GM12891 (cell line): ENCODE results near the gene RPS6KA6. TPM values are rescaled to one million over a fixed set of nuclear protein-coding genes. Genes with fewer than 3 reads are reported as not detected.

Experiments used
- DNase-seq: peaks from one replicate; pipeline ENCODE4 v3.0.0; 2011; ENCODE audit warnings: low spot score; ENCODE audit not compliant: insufficient read length
- FAIRE-seq: peaks from 2 replicates; lab custom pipeline; 2011; peaks lifted over from hg19 to GRCh38; lab: Jason Lieb, UNC
- PAX5 ChIP-seq: IDR thresholded peaks from 2 replicates; pipeline ENCODE4 v1.6.1; 2011; ENCODE audit warnings: low read length, moderate library complexity, mild to moderate bottlenecking; ENCODE audit not compliant: insufficient read depth, severe bottlenecking
- POLR2A ChIP-seq: IDR thresholded peaks from 2 replicates; pipeline ENCODE4 v1.6.1; 2011; ENCODE audit warnings: low read depth, low read length, control low read depth
- POLR2AphosphoS5 ChIP-seq: IDR thresholded peaks from 2 replicates; pipeline ENCODE4 v1.6.1; 2011; ENCODE audit warnings: low read depth, low read length, control low read depth
- POU2F2 ChIP-seq: IDR thresholded peaks from 2 replicates; pipeline ENCODE4 v1.6.1; 2011; ENCODE audit warnings: low read depth, mild to moderate bottlenecking, control low read depth, low read length, moderate library complexity
- SPI1 ChIP-seq: IDR thresholded peaks from 2 replicates; pipeline ENCODE4 v1.6.1; 2011; ENCODE audit warnings: low read depth, low read length, control low read depth
- TAF1 ChIP-seq: IDR thresholded peaks from 2 replicates; pipeline ENCODE4 v1.6.1; 2011; ENCODE audit warnings: low read depth, low read length, control low read depth
- polyA plus RNA-seq: library from polyadenylated mRNA; unstranded; fragments of >200 nt; gene quantifications from one replicate; pipeline ENCODE4 v1.2.1, GENCODE V29; 2012; ENCODE audit warnings: low read depth, missing spikeins, inconsistent platforms; ENCODE audit not compliant: missing spikeins

Gene RPS6KA6
- not detected for polyA plus RNA-seq

- no peak for TF ChIP-seq SPI1
- no peak for TF ChIP-seq POLR2AphosphoS5
- no peak for TF ChIP-seq POU2F2
- TF ChIP-seq POLR2A = no peak
- no peak for TF ChIP-seq TAF1
- TF ChIP-seq PAX5 = no peak
- peak; percentile 1 for DNase-seq
Observed at GRCh38 chrX:84187533-84188319, at the start of gene RPS6KA6. Gene RPS6KA6, minus strand, starts transcription at chrX:84188199. Its CDS starts 300 bp downstream, at chrX:84187899.

GRCh38 chrX:84224741-84225140 lies 36.7 kb upstream of the RPS6KA6 start:
- FAIRE-seq = no peak
- TF ChIP-seq TAF1 (no peak), POLR2A (no peak), SPI1 (no peak), POU2F2 (no peak), PAX5 (no peak), POLR2AphosphoS5 (no peak)
- DNase-seq = no peak

More at GRCh38 chrX:84187533-84188319, at the start of gene RPS6KA6:
- FAIRE-seq = no peak

- FAIRE-seq = no peak
- no peak for DNase-seq
- TF ChIP-seq POLR2A (no peak), PAX5 (no peak), TAF1 (no peak), POLR2AphosphoS5 (no peak), SPI1 (no peak), POU2F2 (no peak)
Observed at GRCh38 chrX:84223261-84223660, 35.3 kb upstream of the RPS6KA6 start.

GRCh38 chrX:84221181-84221580 lies 33.2 kb upstream of the RPS6KA6 start:
- DNase-seq = no peak
- TF ChIP-seq SPI1 = no peak
- TF ChIP-seq PAX5 = no peak
- no peak for TF ChIP-seq POLR2A
- no peak for TF ChIP-seq TAF1
- TF ChIP-seq POU2F2 = no peak
- TF ChIP-seq POLR2AphosphoS5 = no peak
- FAIRE-seq = no peak

- no peak for DNase-seq
- TF ChIP-seq PAX5 (no peak), POLR2A (no peak), SPI1 (no peak), TAF1 (no peak), POLR2AphosphoS5 (no peak), POU2F2 (no peak)
Observed at GRCh38 chrX:84219551-84219950, 31.6 kb upstream of the RPS6KA6 start.

GRCh38 chrX:84218726-84219125 lies 30.7 kb upstream of the RPS6KA6 start:
- FAIRE-seq (no peak), DNase-seq (no peak)
- TF ChIP-seq TAF1 (no peak), POLR2AphosphoS5 (no peak), POU2F2 (no peak), PAX5 (no peak), SPI1 (no peak), POLR2A (no peak)

More at GRCh38 chrX:84219551-84219950, 31.6 kb upstream of the RPS6KA6 start:
- FAIRE-seq = no peak

GRCh38 chrX:84216881-84217280 lies 28.9 kb upstream of the RPS6KA6 start:
- TF ChIP-seq POLR2AphosphoS5 = no peak
- no peak for TF ChIP-seq SPI1
- TF ChIP-seq POU2F2 = no peak
- TF ChIP-seq TAF1 = no peak
- no peak for TF ChIP-seq PAX5
- no peak for TF ChIP-seq POLR2A
- no peak for FAIRE-seq
- DNase-seq = no peak

GRCh38 chrX:84216406-84216805 lies 28.4 kb upstream of the RPS6KA6 start:
- TF ChIP-seq POLR2A (no peak), PAX5 (no peak), SPI1 (no peak), TAF1 (no peak), POU2F2 (no peak), POLR2AphosphoS5 (no peak)
- DNase-seq (no peak), FAIRE-seq (no peak)

- FAIRE-seq = no peak
- TF ChIP-seq POU2F2 (no peak), POLR2AphosphoS5 (no peak)
- no peak for DNase-seq
Observed at GRCh38 chrX:84205276-84205675, 17.3 kb upstream of the RPS6KA6 start.

GRCh38 chrX:84199688-84200087 lies 11.7 kb upstream of the RPS6KA6 start:
- FAIRE-seq = peak; percentile 40
- TF ChIP-seq POLR2A (no peak), SPI1 (no peak), POU2F2 (no peak), PAX5 (no peak), TAF1 (no peak), POLR2AphosphoS5 (no peak)
- DNase-seq = no peak
